GM18505 (cell line): ENCODE measurements around the gene SPRED2.

ENCODE experiments used
- ATAC-seq: cut with Tn5 transposase; IDR thresholded peaks from one replicate; pipeline ENCODE4 v1.9.1; 2021; ENCODE audit not compliant: unreplicated experiment
- POLR2A ChIP-seq: IDR thresholded peaks from 4 replicates; pipeline ENCODE4 v1.6.1; 2011; ENCODE audit warnings: borderline replicate concordance; ENCODE audit not compliant: insufficient read depth, insufficient read length; ENCODE audit errors: extremely low read depth

SPRED2 gene

GRCh38 chr2:65369980-65370379 is 62.4 kb downstream of the SPRED2 start:
- TF ChIP-seq POLR2A, result no peak
- no peak for ATAC-seq

- ATAC-seq, result no peak
- TF ChIP-seq POLR2A, result no peak
Observed at GRCh38 chr2:65369574-65369973, 62.8 kb downstream of the SPRED2 start.

- ATAC-seq, result no peak
- TF ChIP-seq POLR2A, result no peak
Observed at GRCh38 chr2:65368468-65368867, 63.9 kb downstream of the SPRED2 start.

- no peak for ATAC-seq
- TF ChIP-seq POLR2A, result no peak
Observed at GRCh38 chr2:65367524-65367923, 64.9 kb downstream of the SPRED2 start.

- peak; percentile 70 for ATAC-seq
Observed at GRCh38 chr2:65366595-65367125, 65.7 kb downstream of the SPRED2 start.

GRCh38 chr2:65364986-65365733 is 67.2 kb downstream of the SPRED2 start:
- ATAC-seq, result no peak
- no peak for TF ChIP-seq POLR2A

More at GRCh38 chr2:65366595-65367125, 65.7 kb downstream of the SPRED2 start:
- TF ChIP-seq POLR2A, result no peak

GRCh38 chr2:65363879-65364666 is 68.3 kb downstream of the SPRED2 start:
- TF ChIP-seq POLR2A, result no peak
- no peak for ATAC-seq

GRCh38 chr2:65361623-65362022 is 70.8 kb downstream of the SPRED2 start:
- no peak for ATAC-seq
- no peak for TF ChIP-seq POLR2A

GRCh38 chr2:65360441-65360840 is 72.0 kb downstream of the SPRED2 start:
- ATAC-seq, result no peak
- TF ChIP-seq POLR2A, result no peak

GRCh38 chr2:65358678-65359400 is 73.6 kb downstream of the SPRED2 start:
- no peak for ATAC-seq
- no peak for TF ChIP-seq POLR2A

GRCh38 chr2:65357959-65358294 is 74.5 kb downstream of the SPRED2 start:
- peak; percentile 75 for ATAC-seq
- TF ChIP-seq POLR2A, result no peak

- TF ChIP-seq POLR2A, result no peak
- ATAC-seq, result peak; percentile 34
Observed at GRCh38 chr2:65357095-65357958, 75.1 kb downstream of the SPRED2 start.
